CD4-positive, alpha-beta T cell treated with Interleukin-17A for 4 hours (primary cell): ENCODE results near the gene MKLN1.
"Not testable (repeated sequence)": the region's sequence is repeated elsewhere in the genome, so short reads cannot be mapped to it uniquely, and the experiment has no call there.

Source experiments
- DNase-seq: peaks from one replicate; pipeline ENCODE4 v3.0.0-alpha.2; 2020; ENCODE audit warnings: mixed read lengths

The MKLN1 gene

DNA sequence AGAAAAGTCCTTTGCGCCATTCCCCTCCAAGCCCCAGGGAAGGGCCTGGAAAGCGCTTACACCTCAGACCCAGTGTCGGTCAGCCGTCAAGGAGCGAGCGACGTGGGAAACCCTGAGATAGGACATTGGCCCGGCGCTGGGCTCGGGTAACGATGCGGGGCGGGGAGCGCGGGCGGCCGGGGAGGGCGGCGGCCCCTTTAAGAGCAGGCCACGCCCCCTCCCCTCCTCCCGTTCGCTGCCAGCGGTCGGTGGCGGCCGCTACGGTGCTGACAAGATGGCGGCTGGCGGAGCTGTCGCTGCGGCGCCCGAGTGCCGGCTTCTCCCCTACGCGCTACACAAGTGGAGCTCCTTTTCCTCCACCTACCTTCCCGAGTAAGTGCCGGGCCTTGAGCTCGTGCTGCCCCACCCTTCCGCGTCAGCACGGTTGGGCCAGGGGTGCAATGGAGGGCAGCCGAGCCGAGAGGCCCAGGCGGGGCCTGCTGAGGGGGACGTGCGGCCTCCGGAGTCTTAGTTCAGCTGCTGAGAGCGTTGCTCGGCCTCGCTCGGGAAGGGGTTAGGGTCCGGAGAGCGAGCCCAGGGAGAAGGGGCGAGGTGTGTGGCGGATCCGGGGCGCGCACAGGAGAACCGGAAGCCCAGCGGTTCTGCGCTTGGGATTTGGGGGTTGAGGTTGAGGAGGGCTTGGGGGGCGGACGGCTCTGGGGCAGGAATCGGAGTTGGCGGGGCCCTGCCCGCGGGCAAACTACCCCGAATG is at the start of gene MKLN1:
TSS of gene MKLN1 (plus strand) at position 251 of the 751 bp plus-strand sequence. CDS start at position 275, 24 bp downstream.
- peak; percentile 93 for DNase-seq

DNA sequence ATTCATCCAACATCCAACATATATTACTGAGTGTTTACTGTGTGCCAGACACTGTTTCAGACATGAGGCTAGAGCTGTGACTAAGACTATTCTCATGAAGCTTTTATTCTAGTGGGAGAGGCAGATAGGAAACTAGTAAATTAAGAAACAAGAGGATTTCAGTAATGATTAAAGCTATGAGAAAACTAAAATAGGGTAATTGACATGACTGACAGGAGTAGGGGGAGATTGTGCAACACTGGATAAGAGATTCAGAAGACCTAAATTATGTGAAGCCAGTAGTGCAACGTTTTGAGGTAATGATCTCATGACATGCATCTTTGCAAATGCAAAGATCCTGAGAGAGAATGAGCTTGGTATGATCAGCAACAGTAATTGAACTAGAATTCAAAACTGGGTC is 48.6 kb upstream of the MKLN1 start:
- DNase-seq = no peak

DNA sequence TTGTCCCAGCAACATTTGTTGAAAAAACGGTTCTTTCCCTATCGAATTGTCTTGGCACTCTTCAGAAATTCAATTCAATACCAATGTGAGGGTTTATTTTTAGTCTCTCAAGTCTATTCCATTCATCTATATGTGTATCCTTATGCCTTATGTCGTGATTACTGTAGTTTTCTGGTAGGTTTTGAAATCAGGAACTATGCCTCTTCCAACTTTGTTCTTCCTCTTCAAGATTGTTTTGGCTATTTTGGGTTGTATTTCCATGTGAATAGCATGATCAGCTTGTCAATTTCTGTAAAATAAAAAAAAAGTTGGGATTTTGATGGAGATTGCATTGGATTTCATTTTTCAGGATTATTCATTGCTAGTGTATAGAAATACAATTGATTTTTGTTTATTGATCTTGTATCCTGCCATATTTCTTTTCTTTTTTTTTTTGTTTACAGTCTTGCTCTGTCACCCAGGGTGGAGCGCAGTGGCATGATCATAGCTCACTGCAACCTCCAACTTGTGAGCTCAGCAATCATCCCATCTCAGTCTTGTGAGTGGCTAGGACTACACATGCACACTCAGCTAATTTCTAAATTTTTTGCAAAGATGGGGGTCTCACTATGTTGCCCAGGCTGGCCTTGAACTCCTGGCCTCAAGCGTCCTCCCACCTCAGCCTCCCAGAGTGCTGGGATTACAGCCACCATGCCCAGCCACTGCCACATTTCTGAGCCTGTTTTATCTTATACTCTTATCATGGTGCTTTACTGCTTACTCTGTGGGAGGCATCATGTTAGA is 46.2 kb upstream of the MKLN1 start:
- DNase-seq = no peak

DNA sequence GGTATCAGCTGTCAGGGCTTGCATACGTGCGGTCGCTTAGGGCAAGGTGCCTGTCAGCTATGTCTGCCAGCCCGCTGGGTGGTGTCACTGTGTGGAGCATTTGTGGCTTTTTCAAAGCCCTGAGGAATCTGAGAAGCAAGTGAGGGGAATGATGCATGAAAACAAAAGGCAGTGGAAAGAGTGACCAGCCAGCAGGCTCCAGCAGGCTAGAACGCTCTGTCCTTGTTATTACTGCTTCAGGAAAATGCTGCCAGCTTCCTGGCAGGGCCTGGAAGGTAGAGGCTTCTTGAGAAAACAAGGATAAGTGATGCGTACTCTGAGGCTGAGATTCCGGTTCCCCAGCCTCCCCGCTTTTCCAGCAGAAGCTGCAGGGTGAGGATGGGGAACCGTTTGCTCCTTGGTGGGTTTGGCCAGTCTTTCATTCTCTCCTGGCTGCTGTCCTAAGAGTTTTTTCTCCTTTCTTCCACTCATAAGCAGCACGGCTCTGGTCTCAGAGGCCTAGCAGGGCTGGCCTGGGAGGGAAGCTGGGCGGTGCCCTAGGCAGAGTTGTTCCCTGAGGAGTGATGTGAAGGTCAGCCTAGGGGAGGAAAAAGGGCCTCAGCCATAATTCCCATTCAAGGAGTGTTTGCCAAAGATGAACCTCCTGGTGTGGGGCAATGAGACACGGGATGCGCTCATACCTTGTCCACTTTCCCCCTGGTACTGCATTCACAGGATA is 42.8 kb upstream of the MKLN1 start:
- no peak for DNase-seq

DNA sequence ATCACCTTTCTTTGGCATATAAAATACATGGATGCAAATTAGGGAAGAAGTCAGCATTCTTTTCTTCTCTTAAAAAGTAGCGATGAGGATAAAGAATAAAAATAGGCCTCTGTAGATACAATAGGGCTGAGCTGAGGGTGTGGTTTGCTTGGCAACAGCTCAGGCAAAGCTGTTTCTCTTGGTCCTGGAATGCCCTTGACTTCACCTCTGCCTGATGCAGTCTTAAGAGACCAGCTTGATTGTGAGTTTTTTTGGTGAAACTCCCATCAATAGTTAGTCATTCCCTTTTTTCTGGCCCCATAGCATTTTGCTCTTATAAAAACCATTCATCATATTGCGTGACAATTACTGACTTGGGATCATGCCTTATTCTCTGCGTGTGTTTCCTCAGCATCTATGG is 42.1 kb upstream of the MKLN1 start:
- DNase-seq = no peak

DNA sequence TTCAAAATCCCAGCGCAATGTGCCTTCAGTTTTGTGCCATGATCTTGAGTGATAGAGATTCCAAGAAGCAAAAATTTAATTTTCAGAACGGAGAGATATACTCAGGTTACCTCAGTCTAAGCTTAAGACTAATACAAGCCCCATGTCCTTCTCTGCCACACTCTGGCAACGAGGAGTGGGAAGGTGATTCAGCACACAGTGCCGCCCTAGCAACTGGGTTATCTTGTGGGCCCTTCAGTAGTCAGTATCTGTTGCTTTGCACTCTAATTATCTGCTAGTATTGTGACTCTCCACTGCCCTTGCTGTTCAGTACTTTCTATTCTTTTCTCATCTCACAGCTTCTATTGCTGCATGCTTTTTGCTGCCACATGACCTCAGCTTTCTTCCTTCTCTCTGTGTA is 39.2 kb upstream of the MKLN1 start:
- no peak for DNase-seq

DNA sequence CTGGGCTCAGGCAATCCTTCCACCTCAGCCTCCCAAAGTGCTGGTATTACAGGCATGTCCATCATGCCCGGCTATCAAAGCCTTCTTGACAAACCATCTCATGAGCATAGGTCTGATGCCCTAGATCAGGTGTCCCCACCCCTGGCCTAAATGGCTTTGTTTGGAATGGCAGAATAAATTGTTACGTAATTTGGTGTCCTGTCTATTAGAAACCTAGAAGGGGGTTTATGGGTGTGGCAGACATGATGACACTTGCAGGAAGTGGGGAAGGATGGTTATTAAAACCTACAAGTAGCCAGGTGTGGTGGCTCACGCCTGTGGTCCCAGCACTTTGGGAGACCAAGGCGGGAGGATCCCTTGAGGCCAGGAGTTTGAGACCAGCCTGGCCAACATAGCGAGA is 38.6 kb upstream of the MKLN1 start:
- no peak for DNase-seq

DNA sequence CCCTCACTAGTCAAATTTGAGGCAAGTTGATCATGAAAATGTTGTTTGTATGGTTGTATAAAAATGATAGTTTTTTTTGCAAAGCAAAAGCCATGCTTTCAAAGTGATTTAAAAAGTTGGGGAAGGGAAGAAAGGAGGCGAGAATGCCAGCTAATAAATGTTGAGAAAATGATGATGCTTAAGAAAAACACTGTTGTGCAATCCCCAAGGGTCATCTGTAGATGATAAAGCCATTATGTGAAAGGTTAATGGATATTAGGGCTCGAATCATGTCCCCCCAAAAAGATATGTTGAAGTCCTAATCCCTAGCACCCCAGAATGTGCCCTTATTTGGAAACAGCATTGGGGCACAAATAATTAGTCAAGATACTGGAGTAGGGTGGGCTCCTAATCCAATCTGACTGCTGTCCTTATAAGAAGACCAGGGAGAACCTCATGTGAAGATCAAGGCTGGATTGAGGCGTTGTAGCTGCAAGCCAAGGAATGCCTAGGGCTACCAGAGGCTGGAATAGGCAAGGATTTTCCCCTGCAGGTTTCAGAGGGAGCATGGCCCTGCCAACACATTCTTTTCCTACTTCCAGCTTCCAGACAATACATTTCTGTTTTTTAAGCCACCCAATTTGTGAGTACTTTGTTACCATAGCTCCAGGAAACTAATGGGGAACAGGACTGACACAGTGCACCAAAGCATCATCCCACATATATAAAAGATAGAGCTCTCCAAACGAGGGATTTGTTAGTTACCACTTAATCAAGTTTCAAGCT is 35.4 kb upstream of the MKLN1 start:
- DNase-seq = no peak

DNA sequence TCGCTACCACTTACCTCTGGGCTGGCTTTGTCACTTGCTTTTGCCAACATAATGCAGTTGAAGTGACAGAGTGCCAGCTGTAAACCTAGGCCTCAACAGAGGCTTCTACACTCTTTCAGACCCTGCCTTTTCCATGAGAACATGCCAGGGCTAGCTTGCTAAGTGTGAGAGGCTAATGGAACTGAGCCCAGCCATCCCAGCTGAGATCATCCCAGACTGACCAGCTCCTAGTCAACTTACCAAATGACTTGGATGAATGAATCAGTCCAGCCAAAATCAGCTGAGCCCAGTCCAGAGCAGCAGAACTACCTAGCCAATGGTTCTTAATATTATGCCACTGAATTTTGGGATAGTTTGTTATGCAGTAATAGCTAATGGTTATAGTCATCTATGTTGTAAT is 34.7 kb upstream of the MKLN1 start:
- DNase-seq = no peak

DNA sequence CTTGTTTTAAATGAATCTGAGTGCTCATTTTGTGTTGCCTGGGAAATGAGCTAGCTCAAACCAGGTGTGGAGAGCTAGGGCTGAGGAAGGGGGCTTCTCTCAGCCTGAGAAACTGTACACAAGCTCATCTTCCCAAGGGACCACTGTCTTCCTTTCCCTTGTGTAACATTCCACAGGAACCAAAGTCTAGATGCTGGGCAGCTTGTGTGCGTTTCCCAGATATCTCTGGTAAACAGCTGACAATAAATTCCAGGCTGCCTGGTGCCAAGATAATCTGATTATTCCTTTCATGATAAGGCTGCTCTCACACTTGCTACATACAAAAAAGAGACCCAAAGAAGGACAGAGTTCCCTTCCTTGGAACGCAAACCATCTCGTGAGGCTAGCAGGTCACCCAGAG is 33.1 kb upstream of the MKLN1 start:
- DNase-seq = no peak

DNA sequence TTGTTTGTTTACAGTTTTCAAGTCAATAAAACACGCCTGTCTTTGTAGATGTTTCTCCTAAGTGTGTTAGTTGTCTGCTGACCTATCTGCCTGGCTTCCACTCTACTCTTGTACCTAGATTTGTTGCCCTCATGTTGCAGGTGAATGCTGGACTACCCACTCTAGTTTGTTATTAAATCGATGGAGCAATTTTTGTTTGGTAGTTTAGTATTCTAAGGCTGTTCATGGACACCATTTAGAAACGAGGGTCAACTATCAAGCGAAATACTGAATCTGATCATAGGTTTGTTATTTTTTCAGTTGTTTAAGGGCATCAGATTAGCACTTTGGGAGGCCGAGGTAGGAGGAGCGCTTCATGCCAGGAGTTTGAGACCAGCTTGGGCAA is 29.1 kb upstream of the MKLN1 start:
- no peak for DNase-seq

DNA sequence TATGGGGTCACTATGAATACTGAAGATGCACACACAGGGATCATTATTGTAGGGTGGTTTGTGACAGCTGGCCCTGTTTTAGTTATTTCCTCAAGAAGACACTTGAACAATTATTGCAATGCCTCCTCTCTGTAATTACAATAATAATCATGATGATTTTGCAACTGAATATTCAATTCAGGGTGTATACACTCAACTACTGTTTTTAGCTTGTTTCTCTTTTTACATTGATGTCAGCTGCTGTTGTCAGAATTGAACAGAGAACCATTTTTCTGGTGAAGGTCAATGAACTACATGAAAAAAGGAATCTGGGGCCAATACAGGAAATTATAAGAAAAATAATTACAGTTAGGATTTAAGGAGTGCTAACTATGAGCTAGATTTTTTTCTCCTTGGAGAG is 28.6 kb upstream of the MKLN1 start:
- DNase-seq = no peak

DNA sequence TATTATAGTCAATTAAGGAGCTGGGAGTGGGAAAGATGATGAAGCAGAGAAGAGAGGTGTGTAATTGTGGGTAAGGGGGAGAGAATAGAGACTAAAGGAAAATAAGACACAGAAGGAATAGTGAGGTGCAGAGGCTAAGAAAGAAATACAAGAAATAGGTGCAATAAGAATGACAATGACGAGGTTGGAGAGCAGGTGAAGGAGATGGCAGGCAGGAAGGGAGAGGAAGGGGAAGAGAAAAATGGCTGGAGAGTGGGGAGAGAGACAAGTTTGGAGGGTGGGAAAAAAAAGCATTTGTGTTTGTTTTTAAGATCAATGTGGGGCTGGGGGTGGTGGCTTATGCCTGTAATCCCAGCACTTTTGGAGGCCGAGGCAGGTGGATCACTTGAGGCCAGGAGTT is 27.6 kb upstream of the MKLN1 start:
- no peak for DNase-seq

DNA sequence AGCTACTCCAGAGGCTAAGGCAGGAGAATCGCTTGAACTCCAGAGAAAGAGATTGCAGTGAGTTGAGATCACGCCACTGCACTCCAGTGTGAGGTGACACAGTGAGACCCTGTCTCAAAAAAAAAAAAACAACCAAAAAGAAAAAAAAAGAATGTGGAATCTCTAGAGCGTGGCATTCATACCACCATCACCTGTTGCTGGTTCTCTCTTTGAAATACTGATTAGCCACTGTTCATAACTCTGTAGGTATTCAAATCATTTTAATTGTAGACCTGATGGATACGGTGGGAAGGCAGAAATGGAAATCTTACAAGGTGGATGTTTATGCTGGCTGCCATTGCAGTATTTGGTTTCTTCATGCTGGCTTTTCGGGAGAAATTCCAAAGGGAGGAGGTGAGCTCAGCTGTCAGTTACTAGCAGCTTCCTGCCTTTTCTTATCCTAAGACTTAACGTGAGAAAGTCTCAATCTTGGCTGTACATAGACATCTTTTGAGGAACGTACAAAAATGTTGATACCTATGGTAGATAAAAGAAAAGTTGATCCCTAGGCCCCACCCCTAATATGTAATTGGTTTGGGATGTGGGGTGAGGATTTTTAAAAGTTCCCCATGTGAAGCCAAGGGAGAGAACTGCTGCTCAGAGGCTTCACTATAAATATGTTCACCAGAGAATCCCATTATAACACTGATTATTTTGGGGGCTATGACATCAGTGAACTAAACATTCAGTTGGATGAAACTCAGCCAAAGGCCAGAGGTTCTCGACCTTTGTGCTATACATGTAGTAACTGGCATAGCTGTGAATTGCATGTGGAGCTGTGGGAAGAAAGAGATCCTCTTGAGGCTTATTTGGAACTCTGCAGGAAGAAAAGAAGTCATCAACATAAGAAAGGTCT is 26.9 kb upstream of the MKLN1 start:
- DNase-seq = no peak

DNA sequence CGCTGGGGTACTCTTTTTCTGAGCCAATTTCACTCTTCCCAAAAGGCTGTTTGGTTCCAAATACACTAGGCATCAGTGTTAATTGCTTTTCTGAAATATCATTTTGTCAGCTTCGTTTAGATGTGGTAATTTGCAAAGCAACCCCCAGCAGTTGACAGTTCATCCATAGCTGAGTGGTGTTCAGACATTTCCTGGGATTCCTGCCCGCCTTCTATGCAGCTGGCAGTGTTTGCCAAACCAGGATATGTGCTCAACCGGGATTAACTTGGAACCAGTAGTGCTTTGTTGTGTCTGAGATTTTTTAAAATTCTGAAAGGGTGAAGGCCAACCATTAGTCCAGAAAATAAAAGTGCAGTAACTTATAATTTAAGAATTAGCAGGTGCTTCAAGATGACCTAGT is 25.2 kb upstream of the MKLN1 start:
- DNase-seq = no peak

DNA sequence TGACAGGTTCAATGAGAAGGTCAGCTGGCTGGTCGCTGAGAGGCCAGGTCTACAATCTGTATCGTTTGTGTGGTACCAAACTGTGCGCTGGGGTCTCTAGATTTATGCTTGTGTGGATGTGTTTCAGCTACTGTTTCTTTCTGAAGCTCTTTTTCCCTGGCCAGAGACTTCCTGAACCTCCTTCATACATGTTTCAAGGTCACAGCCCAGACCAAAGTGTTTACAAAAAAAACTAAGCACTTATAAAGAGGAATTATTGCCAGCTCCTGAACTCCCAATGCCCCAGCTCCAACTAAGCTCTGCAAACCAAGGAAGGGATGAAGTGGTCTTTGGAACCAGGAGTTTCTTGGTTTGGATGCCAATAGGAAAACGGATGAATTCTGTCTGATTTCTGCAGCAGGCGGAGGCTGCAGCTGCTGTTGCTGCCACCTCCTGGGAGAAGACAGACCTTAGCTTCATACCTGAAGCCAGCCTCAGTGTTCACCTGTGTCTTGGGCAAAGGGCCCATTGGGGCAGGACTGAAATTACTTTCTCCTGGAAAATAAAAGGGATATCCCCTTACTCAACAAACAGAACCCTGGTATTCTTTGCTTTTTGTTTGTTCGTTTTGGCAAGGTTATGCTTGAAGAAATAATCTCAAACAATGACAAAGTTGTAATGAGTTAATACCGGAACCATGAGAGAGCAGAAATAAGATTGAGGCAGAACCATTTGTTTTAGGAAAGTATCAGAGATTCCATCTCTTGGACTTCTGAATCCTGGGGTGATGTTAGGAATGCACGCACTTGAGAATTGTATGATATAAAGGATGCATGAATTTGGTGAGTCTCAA is 24.6 kb upstream of the MKLN1 start:
- DNase-seq = peak; percentile 57

DNA sequence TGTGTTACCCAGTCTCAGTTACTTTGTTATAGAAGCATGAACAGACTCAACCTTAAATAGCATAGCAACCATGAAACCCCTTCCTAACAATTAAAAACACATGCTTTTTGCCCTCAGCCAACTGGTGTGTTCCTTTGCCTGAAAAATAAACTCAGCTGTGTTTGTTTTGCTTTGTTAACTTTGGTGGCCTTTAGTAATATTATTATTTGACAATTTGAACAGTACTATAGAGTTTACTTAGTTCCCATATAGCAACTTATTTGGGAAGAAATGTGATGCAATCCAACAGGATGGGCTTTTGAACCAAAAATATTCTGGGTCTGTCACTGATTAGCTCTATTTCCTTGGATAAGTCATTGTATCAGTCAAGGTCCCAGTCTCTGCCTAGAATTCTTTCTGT is 22.5 kb upstream of the MKLN1 start:
- DNase-seq = no peak

DNA sequence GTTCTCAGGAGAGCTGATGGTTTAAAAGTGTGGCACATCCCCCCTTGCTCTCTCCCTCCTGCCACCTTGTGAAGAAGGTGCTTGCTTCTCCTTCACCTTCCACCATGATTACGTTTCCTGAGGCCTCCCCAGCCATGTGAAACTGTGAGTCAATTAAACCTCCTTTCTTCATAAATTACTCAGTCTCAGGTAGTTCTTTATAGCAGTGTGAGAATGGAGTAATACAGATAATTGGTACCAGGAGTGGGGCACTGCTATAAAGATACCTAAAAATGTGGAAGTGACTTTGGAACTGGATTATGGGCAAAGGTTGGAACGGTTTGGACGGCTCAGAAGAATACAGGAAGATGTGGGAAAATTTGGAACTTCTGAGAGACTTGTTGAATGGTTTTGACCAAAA is 21.6 kb upstream of the MKLN1 start:
- DNase-seq = not testable (repeated sequence)

DNA sequence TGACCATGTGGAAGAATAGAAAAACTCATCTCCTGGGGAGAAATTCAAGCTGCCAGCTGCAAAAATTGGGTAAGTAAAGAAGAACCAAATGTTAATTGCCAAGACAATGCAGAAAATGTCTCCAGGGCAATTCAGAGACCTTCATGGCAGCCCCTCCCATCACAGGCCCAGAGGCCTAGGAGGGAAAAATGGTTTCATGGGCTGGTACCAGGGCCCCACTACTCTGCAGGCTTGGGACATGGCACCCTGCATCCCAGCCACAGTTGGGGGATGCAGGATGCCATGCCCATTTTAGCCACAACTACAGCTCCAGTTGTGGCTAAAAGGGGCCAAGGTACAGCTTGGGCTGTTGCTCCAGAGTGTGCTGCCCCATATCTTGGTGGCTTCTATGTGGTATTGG is 20.9 kb upstream of the MKLN1 start:
- DNase-seq = no peak

DNA sequence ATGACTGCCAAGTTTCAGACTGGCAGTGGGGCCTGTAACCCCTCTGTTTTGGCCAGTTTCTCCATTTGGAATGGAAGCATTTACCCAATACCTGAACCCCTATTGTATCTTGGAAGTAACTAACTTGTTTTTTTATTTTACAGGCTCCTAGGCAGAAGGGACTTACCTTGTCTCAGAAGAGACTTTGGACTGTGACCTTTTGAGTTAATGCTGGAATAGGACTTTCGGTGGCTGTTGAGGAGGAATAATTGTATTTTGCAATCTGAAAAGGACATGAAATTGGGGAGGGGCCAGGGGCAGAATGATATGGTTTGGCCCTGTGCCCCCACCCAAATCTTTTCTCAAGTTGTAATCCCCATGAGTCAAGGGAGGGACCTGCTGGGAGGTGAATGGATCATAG is 20.0 kb upstream of the MKLN1 start:
- DNase-seq = no peak

DNA sequence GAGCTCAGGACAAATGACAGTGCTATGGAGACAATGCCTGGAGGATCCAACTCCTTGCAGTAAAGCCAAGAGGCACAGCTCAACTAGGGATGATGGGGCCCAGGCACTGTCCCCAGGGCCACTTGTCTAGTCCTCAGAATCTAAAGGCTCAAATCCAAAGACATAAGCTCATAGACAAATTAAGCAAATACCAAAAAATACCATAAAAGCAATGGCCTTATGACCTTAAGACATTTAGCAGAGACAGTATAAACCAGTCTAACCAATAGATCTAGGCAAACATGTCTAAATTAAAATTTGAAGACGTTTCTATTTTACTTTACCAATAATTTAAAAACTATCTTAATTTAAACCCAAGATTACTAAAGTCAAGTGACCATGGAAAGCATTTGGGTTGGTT is 14.8 kb upstream of the MKLN1 start:
- DNase-seq = no peak
